Lung (tissue), 12 donors: ENCODE data around the gene CD58. TPM values are rescaled to one million over a fixed set of nuclear protein-coding genes. Genes with fewer than 3 reads are reported as not detected.

Experiments used
- ATAC-seq: fragments of 200-7000 bp; cut with Tn5 transposase; one replicate; pipeline ENCODE4 v1.9.1; 2020; ENCODE audit warnings: moderate number of reproducible peaks; ENCODE audit not compliant: insufficient read depth, low FRiP score
- DNase-seq, 3 donors: peaks; one replicate each; pipeline ENCODE4 v3.0.0-alpha.2; 2013 to 2017
- H3K27ac ChIP-seq, 2 donors: one replicate each; pipeline ENCODE4 v1.5.1; 2013; ENCODE audit warnings: mild to moderate bottlenecking in 2 of 2, moderate library complexity in 2 of 2, control low read depth in 1 of 2, inconsistent platforms in 1 of 2, low read depth in 1 of 2, low read length in 1 of 2
- H3K27me3 ChIP-seq, 3 donors: one replicate each; pipeline ENCODE4 v1.5.1; 2013; ENCODE audit warnings: low read length in 2 of 3; ENCODE audit not compliant: control insufficient read depth in 3 of 3, insufficient read depth in 3 of 3
- H3K36me3 ChIP-seq, 4 donors: one replicate each; pipeline ENCODE4 v1.5.1; 2013; ENCODE audit warnings: low read length in 4 of 4, mild to moderate bottlenecking in 1 of 4, moderate library complexity in 1 of 4; ENCODE audit not compliant: control insufficient read depth in 4 of 4, insufficient read depth in 4 of 4
- H3K4me1 ChIP-seq, 5 donors: one replicate each; pipeline ENCODE4 v1.5.1; 2013; ENCODE audit warnings: low read length in 5 of 5, mild to moderate bottlenecking in 2 of 5, moderate library complexity in 1 of 5; ENCODE audit not compliant: control insufficient read depth in 5 of 5, insufficient read depth in 5 of 5
- H3K4me3 ChIP-seq: one replicate; pipeline ENCODE4 v1.5.1; 2013; ENCODE audit warnings: mild to moderate bottlenecking, control low read depth, moderate library complexity
- H3K9ac ChIP-seq, 2 donors: one replicate each; pipeline ENCODE4 v1.5.1; 2013; ENCODE audit warnings: low read length in 2 of 2, control low read depth in 1 of 2; ENCODE audit not compliant: insufficient read depth in 1 of 2
- H3K9me3 ChIP-seq, 4 donors: one replicate each; pipeline ENCODE4 v1.5.1; 2013; ENCODE audit warnings: low read length in 3 of 4, mild to moderate bottlenecking in 1 of 4, moderate library complexity in 1 of 4; ENCODE audit not compliant: control insufficient read depth in 4 of 4, insufficient read depth in 3 of 4
- WGBS, 2 donors: extraction: QIAGEN DNeasy Blood & Tissue Kit; methylation state at CpG; one replicate each; pipeline ENCODE4 v1.1.7; 2013; 5-methylcytosine and 5-hydroxymethylcytosine counted together
- polyA plus RNA-seq, 2 donors: library from polyadenylated mRNA; stranded (reverse); fragments of 200-250 nt; gene quantifications; one replicate each; pipeline ENCODE4 v1.2.1, GENCODE V29; 2013
- total RNA-seq, 2 donors: library from RNA; depleted of rRNA in 1 of 2; stranded (reverse); fragments of >200 nt in 1 of 2; gene quantifications; one replicate each; pipeline ENCODE4 v1.2.1, GENCODE V29; 2014 to 2021
- TF ChIP-seq, protein P1 (sequence below): IDR thresholded peaks from 2 replicates; pipeline ENCODE4 v1.5.1; 2012; ENCODE audit warnings: mild to moderate bottlenecking; ENCODE audit errors: control extremely low read depth, extremely low read depth
- donor health status: control.
- donor health status: control.
- donor health status: Bipolar disorder and iron deficiency.
- donor health status: healthy.
- donor health status: DM: yes; HTN: yes; CAD: no.

Gene CD58
- total and polyA plus RNA-seq, 4 donors: 27.5 to 52.1 (median 28.7) TPM

DNA sequence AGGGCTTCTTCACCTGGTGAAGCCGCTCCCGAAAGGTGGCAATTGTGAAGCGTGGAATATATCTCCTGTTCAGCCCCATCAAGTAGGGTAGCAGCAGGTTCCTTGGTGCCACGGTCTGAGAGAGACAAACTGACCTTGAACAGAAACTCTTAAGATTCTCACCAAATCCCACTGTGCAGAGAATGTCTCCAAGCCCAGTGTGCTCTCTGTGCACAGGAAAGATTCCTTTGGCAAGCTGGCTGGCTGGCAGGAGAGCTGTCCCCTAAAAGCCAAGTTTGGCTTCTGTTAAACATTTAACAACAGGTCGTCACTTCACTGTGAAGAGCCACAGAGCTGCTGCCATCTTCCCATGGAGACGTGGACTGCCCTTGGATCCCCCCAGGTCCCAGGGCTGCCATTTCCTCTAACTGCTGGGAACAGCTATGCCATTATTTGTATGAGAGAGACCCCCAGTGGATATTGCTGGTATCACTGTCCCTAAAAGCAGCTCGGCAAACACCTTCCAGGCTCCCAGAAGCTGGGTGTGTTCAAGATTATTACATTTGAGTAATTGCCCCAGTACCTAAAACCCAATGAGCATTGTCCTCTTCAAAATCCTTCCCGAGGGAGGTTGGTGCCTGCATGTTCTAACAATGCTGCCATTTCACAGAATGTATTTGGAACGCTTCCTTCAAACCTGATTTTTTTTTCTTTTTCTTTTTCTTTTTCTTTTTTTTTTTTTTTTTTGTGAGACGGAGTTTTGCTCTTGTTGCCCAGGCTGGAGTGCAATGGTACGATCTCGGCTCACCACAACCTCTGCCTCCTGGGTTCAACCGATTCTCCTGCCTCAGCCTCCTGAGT, 71.8 kb downstream of the CD58 start:
- Histone ChIP-seq H3K27ac (peak overlapping the region; percentile 1 to 34), H3K9me3 (no peaks in the 10 kb centered on the region), H3K4me1 (peaks cover 2 to 21% (median 8%) of the 10 kb centered on the region in 5 donors), H3K4me3 (no peak overlapping the region), H3K9ac (no peak overlapping the region), H3K36me3 (no peaks in the 10 kb centered on the region), H3K27me3 (no peaks in the 10 kb centered on the region)
- 60 to 71% methylated on average over 13 of the region's 13 CpGs for WGBS, 2 donors
- peak; percentile 70 to 79 (median 74) for DNase-seq
- no peak for ATAC-seq
- TF ChIP-seq, protein P1, sequence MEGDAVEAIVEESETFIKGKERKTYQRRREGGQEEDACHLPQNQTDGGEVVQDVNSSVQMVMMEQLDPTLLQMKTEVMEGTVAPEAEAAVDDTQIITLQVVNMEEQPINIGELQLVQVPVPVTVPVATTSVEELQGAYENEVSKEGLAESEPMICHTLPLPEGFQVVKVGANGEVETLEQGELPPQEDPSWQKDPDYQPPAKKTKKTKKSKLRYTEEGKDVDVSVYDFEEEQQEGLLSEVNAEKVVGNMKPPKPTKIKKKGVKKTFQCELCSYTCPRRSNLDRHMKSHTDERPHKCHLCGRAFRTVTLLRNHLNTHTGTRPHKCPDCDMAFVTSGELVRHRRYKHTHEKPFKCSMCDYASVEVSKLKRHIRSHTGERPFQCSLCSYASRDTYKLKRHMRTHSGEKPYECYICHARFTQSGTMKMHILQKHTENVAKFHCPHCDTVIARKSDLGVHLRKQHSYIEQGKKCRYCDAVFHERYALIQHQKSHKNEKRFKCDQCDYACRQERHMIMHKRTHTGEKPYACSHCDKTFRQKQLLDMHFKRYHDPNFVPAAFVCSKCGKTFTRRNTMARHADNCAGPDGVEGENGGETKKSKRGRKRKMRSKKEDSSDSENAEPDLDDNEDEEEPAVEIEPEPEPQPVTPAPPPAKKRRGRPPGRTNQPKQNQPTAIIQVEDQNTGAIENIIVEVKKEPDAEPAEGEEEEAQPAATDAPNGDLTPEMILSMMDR: peak; percentile 86

DNA sequence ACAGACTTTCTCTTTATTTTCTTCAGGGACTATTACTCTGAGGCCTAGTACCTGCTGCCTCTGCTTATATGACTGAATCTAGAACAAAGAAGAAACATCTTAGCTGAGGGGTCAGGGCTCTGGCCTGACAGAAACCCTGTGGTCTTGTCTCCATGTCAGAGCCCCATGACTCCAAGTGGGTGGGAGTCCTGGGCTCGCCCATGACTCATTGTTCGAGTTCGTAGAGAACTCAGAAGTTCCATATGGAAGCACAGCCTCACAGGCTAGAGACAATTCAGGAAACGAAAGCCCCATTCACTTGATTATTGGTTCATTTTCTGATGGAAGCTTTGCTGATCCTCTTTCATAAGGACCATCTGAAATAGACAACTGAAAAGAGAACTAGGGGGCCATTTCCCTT, 73.2 kb downstream of the CD58 start:
- no peaks in the 10 kb centered on the region for H3K27me3 ChIP-seq
- H3K4me1 ChIP-seq: peaks cover 2 to 23% (median 5%) of the 10 kb centered on the region in 5 donors
- no peaks in the 10 kb centered on the region for H3K9me3 ChIP-seq
- TF ChIP-seq, protein P1: no peak
- peak overlapping the region in 1 of 2 donors; percentile 15 for H3K27ac ChIP-seq
- 75% methylated on average over 4 of the region's 4 CpGs for WGBS, 2 donors
- H3K4me3 ChIP-seq: no peak overlapping the region
- no peak overlapping the region for H3K9ac ChIP-seq
- DNase-seq (no peak), ATAC-seq (no peak)
- H3K36me3 ChIP-seq: no peaks in the 10 kb centered on the region

DNA sequence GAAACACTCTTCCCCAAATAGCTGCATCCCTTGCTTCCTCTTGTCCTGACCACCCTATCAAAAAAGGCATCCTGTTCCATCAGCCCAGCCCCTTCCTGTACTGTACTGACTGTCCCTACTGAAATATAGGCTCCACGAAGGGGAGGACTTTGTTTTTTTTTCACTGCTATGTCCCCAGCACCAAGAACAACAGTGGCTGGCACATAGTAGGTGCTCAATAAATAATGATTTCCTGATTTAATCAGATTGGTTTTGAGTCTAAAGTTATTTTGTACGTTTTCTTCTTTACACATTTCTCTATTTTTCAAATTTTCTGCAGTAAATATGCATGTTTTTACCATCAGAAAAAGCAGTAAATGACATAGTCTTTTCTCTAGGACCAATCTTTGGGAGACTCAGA, 73.9 kb downstream of the CD58 start:
- WGBS, 2 donors: 59 to 66% methylated on average over 2 of the region's 2 CpGs
- no peak for DNase-seq
- peaks cover 2 to 23% (median 5%) of the 10 kb centered on the region in 5 donors for H3K4me1 ChIP-seq
- TF ChIP-seq, protein P1: no peak
- no peak overlapping the region for H3K9ac ChIP-seq
- H3K9me3 ChIP-seq: no peaks in the 10 kb centered on the region
- H3K27me3 ChIP-seq: no peaks in the 10 kb centered on the region
- H3K27ac ChIP-seq: peak overlapping the region in 1 of 2 donors; percentile 64
- H3K4me3 ChIP-seq: no peak overlapping the region
- ATAC-seq: no peak
- H3K36me3 ChIP-seq: no peaks in the 10 kb centered on the region
